NCI-H2029 (cell line): ENCODE measurements around the gene SLC6A13.

ENCODE experiments used
- DNase-seq: peaks from one replicate; lab custom pipeline; 2025; lab: John Stamatoyannopoulos, UW

SLC6A13 gene

DNA sequence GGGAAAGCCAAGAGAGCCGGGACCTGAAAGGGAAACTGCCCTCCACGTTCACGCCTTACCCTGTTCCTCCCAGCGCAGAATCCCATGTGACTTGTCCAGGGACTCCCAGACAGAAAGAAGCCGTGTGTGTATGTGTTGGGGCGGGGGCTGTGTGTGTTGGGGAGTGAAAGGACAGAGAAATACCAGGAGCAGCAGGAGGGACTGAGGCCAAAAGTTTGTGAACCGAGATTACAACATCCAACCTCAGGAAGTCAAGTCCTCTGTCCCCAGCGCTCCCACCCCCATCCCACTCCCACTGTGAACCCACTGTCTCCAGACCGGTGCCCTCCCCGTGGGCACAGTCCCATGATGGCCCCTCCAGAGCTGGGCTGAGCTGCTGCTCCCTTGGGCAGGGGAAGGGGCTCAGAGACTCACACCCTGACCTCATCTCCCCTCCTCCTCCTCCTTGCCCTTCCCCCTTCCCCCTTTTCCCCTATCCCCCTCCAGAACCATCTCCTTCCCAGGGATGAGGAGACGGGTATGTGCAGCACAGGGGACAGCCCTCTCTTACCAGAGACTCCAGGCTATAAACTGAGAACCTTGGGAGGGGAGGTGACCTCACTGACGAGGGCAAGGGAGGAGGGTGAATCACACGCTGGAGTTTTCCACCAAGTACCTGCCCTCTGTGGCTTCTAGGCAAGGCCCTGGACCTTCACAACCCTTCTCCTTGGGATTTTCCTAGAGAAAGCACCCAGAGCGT lies 48.5 kb downstream of the SLC6A13 start, which contains the start of gene SLC6A12:
SLC6A12 (minus strand) TSS at position 155 of the 739 bp plus-strand sequence. CDS start 4,171 bp downstream, outside the sequence.
- DNase-seq: no peak

DNA sequence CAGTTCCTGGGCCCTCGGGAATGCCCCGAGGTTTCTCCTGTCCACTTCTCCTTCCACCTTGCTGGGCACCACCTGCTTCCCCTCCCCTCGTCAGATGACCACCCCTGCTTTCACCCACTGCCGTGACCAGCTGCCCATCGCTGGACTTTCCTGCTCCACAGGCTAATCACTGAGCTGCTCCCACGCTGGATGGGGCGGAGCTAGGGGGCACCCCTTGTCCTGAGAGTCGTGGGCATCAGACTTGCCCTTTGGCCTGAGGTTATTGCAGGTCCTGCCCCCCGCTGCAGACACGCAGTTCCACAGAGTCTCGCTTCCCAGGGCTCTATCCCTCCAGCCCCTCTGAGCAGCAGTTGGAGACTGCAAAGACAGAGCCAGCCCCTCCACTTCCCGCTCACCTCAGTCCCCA lies 49.1 kb downstream of the SLC6A13 start:
- no peak for DNase-seq

DNA sequence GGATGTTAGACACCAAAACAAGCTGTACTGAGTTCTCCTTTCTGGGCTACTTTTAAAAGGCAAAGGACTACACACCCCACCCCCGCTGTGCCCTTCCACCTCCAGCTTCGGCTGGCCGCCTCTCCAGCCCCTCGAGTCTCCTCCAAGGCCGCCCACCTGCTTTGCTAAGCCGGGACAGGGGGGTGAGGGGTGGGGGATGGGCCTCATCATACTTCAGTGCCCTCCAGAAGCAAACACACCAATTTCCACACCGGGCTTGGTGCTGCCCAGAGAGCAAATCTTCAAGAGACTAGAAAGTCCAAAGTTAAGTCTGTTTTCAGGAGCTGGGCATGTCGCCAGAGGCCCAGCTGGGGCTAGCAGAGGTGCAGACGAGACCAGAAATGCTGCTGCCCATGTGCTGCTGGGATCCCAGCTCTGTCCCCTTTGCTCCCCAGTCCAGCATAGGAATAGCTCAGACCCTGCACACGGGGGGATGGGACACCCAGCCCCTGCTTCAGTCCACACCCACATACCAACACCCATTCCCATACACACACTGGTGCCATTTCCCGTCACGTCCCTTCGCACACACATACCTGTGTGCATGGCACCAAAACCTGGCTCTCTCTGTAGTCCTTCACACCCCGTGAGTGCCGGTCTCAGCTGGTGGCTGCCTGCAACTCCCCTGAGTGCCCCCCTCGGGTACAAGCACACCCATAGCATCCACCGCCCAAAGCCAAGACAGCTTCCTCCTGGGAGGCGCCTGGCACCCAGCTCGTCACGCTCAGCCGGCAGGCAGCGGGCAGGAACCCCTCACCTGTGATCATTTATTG lies 49.7 kb downstream of the SLC6A13 start:
- no peak for DNase-seq

DNA sequence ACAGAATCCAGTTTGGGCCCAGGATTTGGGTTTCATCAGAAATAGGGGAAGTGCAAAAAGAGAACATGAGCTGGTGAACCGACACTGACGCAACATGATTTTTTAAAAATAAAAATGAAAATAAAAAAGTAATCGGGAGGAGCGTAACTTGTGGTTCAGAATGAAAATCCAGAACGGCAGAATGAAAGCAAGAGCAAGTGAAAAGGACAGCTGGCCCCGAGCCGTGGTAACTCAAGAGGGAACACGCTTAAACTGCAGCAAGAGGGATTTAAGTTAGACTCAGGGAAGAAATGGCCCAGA lies 50.3 kb downstream of the SLC6A13 start:
- DNase-seq: no peak

DNA sequence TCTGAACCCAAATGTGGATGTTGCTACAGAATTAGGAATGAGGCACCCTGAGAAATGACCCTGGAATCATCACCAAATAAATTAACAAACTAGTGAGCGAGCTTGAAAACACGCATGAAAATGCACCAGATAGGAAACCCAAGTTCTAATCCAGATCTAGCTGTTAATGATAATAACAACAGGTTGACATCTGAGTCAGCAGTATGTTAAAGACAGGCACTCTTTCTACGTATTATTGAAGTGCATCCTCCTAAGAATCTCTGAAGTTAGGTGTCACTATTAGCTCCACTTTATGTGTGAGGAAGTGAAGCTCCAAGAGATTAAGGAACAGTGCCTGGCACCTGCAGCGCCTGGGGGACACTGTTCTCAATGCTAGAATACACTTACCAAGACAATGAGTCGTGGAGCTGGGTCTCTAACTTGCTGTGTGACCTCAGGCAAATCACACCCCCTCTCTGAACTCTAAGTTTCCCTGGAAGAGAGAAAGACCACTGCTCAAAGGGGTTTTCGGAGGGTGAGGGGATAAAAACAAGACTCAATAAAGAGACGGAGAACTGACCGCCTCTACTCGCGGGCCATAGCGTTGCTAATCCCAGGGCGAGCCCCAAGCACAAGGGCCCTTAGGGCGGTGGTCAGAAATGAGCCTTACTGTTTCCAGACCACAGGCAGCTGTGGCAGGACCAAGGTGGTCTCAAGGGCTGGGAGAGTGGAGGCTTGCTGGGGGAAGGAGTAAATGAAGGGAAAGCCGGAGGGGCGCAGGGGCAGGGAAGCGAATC lies 50.8 kb downstream of the SLC6A13 start:
- no peak for DNase-seq

DNA sequence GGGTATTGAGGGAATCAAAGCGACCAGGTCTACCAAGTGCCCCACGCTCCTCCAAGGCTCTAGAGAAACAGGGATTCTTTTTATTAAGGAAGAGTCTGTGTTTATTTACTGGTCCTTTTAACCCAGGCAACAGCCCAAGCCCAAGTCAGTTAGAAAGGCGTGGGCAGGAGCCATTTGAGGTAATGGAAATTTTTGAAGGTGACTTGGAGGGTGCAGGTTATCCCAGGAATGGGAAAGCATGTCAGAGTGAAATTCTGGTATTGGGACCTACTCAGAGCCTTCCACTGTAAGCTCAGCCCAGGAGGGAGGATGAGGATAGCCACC lies 51.5 kb downstream of the SLC6A13 start:
- no peak for DNase-seq

DNA sequence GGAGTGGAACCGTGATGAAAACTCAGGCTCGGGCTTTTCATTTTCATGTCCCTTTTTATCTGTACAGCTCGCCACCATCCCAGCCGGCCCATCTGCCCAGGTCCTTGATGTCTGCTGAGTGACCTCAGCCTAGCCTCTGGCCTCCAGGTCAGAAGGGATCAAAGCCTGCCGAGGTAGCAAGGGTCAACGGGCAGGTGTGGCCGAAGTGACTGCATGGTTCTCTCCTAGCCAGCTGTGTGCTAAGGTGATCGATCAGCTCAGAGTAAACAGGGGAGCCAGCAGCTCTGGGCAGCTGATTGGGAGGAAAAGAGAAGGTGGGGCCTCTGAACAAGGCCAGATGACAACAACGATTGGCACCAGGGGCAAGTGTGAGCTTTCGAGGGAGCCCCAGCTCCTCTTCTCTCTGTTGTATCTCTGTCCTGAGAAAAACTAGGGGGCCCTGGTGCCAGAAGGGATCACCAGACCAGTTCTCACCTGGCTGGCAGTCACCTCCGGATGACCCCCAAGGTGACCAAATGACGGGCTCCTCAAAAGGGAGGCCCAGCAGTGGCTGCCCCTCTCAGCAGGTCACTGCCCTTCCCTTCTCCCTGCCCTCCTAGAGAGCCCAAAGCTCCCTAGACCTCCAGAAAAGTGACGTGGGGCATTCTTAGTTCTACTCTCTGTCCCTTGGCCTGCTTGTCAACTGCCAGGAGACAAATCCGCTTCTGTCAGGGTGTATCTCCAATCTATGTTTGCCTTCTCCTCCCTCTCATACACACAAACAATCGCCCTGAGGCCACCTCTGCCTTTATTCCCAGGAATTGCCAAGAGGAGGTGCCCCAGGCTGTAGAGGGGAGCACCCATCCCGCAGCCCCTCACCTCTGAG lies 52.1 kb downstream of the SLC6A13 start:
- no peak for DNase-seq

DNA sequence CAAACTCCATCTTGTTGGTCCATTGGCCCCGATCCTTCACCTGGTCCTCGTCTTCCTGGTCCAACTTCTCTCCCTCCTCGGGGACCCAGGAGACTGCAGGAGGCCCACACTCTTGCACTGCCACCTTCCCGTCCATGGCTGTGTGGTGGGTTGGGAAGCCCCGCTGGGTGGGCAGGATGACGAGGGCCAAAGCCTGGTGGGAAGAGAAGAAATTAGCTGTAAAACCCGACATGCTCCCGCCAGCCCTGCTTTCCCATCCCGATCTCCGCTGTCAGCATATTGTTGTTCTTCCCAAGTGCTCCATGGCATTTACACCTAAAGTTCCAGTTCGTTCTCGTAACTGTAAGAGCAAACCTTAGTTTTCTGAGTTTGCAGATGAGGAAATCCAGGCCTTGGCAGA lies 52.8 kb downstream of the SLC6A13 start:
- no peak for DNase-seq

DNA sequence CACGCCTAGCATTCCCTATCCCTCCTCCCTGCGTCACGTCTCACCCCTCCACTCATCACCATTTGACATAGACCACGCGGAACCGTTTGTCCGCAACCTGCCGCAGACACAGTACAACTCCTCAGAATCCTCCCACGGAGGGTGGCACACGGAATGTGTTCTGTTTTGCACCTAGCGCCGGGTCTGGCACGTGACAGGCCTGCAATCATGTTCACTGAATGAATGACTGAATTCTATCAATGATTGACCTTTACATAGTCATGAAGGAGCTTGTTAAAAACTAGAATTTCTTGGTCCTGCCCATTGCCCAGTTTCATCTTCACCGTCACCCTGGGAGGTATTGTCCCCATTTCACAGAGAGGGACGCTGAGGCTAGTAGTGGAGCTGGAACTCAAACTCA lies 53.4 kb downstream of the SLC6A13 start:
- no peak for DNase-seq

DNA sequence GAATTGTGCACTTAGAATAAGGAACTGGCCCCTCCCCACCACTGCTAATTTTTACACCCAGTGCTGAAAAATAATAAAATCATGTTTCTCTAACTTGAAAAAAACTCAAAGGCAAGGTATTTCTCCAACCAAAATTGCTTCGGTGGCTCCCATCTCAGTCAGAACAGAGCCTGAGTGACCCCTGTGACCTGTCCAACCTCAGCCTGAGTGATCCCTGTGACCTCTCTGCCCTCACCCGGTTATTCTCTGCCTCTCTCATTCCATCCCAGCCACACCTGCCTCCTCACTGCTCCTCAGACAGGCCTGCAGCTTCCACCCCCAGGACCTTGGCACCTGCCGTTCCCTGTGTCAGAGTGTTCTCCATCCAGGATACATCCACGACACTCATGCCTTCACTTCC lies 53.8 kb downstream of the SLC6A13 start:
- DNase-seq: no peak

DNA sequence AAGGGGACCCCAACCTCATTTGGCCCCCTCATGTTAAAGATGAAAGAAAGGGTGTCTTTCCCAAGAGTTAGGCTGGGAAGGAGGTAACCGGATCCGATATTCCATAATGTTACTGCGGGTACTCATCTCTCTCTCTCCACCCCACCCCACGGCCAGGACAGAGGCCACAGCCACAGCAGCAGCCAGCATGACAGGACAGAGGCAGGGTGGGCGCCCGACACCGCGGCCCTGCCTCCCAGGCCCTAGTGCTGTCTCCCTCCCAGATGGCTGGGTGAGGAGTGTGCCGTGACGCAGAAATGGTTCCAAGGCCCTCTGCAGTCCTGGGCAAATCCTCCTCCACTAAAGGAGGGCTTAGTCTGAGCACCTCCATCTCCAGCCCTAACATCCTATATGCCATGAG lies 54.8 kb downstream of the SLC6A13 start:
- DNase-seq: no peak

DNA sequence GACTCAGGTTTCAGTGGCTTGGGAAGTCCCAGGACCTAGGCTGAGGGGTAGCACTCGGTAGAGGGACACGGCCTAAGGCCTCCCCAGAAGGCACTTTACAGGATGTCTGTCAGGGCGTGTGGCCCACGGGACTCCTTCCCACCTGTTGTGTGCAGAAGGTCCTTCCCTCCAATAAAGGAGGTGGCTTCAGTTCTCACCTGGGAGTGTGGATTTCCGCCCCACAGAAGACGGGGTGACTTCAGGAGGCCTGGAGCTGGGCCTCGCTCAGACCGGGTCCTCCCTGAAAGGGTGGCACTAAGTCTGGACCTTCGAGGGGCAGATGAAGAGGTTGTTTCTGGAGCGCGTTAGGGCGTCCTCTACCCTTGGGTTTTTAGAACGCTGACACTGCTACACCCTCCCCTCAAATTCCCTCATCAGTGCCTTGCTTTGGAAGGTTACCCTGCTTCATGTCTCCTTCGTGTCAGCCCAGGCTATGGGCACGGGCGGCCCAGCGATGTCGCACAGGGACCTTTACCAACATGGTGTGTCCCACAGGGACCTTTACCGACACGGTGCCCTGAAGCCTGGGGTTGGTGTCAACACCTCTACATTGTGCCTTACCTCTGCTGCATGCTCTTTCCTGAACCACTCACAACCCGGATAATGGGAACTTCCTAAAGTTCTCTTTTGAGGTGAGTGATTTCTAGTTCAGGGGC lies 55.7 kb downstream of the SLC6A13 start:
- no peak for DNase-seq

DNA sequence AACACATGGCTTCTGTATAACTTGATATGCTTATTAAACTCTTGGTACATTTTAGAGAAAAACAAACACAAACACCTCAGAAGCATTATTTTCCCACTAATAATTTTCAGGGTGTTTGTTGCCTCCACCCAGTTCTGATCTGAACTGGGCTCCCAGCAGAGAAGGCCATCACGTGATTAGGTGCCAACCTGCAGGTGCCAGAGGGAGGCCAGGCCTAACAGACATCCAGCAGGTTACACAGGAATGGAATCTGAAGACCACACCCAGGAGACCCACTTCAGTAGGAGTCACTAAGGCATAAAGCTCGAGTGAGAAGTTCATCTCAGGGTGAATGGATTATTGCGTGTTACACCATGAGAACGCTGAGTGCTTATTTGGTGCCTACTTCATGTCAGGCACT lies 57.6 kb downstream of the SLC6A13 start:
- no peak for DNase-seq

DNA sequence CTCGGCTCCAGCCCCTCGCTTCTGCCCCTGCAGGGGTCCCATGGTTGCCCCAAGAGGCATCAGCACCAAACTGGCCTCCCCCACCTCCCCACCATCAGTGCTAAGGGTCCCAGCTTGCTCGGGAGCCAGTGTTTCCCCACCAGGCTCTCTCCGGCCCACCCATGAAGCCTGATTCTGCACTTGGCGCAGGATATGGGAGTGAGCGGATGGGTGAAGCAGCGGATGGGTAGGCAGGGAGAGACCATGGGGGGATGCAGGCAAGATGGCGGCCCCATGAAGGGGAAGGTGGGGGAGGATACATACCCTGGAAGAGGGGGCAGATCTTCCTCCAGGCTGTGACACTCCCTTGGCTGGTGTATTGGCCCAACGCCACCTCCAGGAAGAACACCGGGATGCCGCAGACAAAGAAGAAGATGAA lies 58.4 kb downstream of the SLC6A13 start:
- DNase-seq: no peak

DNA sequence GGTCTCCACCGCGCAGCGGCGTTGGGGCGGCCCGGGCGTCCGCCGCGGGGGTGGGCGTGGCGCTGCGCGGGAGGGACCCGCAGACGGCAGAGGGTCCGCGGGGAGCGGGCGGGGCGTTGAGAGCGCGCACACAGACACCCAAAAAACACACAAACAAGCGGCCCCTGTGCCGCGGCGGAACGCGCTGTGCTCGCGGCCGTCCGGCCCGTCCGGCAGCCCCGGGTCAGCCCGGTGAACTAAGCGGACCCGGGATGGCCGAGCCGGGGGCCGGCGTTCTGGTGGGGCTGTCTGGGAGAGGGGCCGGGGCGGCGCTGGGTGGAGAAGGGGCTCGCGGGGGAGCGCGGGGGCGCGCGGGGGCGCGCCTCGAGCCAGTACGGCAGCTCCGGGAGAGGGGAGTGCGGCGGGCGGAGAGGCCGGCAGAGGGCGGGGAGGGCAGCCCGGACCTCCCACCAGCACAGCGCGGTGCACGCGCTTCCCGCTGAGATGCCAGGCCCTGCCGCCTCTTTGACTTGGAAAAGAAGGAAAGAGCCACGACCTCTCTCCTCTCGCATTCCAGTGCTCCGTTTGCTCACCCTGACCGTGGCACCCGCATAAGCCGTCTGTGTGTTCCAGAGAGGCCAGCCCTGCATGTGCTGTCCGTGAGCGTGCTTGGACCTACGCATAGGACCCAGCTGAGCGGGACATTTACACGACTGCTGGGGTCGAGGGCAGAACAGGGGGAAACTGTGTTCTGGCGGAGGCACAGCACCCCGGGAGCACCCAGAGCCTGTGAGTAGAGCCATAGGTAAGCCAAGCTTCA lies 59.0 kb downstream of the SLC6A13 start:
- DNase-seq: no peak

DNA sequence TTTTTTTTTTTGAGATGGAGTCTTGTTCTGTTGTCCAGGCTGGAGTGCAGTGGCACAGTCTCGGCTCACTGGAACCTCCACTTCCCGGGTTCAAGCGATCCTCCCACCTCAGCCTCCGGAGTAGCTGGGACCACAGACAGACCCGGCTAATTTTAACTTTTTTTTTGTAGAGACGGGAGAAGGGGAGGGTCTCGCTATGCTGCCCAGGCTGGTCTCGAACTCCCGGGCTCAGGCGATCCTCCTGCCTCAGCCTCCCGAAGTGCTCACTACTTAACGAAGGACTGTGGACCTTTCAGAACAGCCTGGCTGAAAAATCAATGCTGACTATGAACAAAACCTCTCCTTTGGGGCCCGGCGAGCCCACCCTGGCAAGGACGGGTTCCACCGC lies 59.6 kb downstream of the SLC6A13 start:
- no peak for DNase-seq

DNA sequence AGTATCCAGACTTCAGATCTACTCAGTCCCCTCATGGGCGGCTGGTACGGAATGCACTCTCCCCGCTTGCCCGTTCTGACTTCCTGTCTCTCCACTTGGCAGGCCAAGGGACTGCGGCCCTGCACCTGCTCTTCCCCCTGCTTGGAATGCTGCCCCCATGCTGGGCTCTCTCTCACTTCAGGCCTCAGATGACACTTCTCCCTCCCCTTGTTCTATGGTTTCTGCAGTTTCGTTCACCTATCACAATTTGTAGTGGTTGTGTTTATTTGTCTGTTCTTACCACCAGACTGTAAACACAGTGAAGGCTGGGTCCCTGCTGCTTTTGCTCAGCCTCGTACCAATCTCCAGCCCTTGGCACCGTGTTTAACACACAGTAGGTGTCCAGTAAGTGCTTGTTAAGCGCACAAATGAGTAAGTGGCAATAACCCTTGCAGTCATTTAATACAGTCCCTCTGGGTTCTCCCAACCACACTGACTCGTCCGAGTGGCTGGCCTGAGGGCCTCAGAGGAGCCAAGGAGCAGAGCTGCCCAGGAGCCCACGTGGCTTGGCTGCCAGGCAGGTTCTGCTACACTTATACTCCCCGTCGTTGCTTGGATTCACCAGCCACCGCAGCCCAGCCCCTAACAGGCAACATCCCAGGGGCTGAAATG lies 60.4 kb downstream of the SLC6A13 start:
- DNase-seq: peak; percentile 88

DNA sequence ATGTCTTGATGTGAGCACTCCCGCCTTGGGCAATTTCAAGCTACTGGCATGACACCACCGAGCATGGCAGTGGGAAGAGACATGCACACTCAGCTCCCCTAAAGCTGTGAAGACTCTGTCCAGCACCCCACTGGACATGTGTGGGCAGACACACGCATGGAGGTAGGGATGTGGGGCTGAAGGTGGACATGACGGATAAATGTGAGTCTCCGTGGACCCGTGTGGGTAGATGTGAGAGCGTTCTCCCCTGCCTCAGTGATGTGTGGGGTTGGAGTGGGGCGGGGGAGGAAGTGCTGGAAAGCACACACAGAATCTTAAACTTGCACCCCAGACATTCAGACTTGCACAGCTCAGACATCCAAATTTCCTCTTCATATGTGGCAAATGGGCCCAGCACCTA lies 61.3 kb downstream of the SLC6A13 start:
- no peak for DNase-seq

DNA sequence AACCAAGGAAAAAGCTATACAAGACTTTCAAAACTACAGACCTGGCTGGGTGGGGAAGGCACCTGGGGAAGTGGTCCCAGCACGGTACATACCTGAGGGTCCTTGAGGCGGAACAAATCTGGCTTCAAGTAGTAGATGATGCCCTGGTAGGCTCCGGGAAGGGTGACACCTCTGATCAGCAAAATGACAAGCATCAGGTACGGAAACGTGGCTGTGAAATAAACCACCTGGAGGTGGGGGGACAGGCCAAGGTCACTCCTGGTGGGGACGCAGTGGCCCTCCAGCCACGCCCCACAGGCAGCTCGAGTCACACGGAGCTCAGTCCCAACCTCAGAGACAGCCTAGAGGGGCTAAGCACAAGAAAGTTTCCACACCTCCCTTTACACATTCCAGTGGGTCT lies 63.9 kb downstream of the SLC6A13 start:
- DNase-seq: no peak
